Keratinocyte (primary cell): ENCODE data around the gene PPM1H. TPM values are rescaled to one million over a fixed set of nuclear protein-coding genes. Genes with fewer than 3 reads are reported as not detected.

Experiments used
- DNase-seq: peaks from one replicate; pipeline ENCODE4 v3.0.0-alpha.2; 2011; ENCODE audit warnings: low read depth, missing footprints, low spot score
- FAIRE-seq: peaks from 2 replicates; lab custom pipeline; 2011; peaks lifted over from hg19 to GRCh38; lab: Jason Lieb, UNC
- H2AFZ ChIP-seq: 2 replicates; pipeline ENCODE4 v1.6.0; 2012; ENCODE audit warnings: low read length, control low read depth, inconsistent platforms; ENCODE audit not compliant: control insufficient read depth
- H3K27ac ChIP-seq: 2 replicates; pipeline ENCODE4 v1.5.1; 2011; ENCODE audit warnings: low read length; ENCODE audit not compliant: control insufficient read depth, insufficient read depth
- H3K27me3 ChIP-seq: 3 replicates; pipeline ENCODE4 v1.6.0; 2011; ENCODE audit warnings: low read length; ENCODE audit not compliant: control insufficient read depth, insufficient read depth; ENCODE audit errors: extremely low read depth
- H3K36me3 ChIP-seq, 2 experiments: 2 replicates in 1 of 2; 3 replicates in 1 of 2; pipeline ENCODE4 v1.5.1; 2011; ENCODE audit warnings: low read length in 2 of 2, mild to moderate bottlenecking in 1 of 2; ENCODE audit not compliant: control insufficient read depth in 2 of 2, insufficient read depth in 2 of 2; ENCODE audit errors: extremely low read depth in 1 of 2
- H3K4me1 ChIP-seq: 3 replicates; pipeline ENCODE4 v1.5.1; 2011; ENCODE audit warnings: low read length; ENCODE audit not compliant: control insufficient read depth, insufficient read depth; ENCODE audit errors: extremely low read depth
- H3K4me2 ChIP-seq: 3 replicates; pipeline ENCODE4 v1.6.0; 2011; ENCODE audit warnings: low read depth, low read length; ENCODE audit not compliant: control insufficient read depth, insufficient read depth; ENCODE audit errors: extremely low read depth
- H3K4me3 ChIP-seq, 3 experiments: fragments of 200-600 bp in 1 of 3; sonication (generic) in 1 of 3; 2 replicates in 2 of 3; 3 replicates in 1 of 3; pipeline ENCODE4 v1.5.1; 2011 to 2016; ENCODE audit warnings: low read length in 3 of 3, mild to moderate bottlenecking in 3 of 3, control low read depth in 2 of 3, inconsistent platforms in 1 of 3, low read depth in 1 of 3, mixed read lengths in 1 of 3, mixed run types in 1 of 3, moderate library complexity in 1 of 3; ENCODE audit not compliant: control insufficient read depth in 2 of 3, insufficient read depth in 2 of 3; ENCODE audit errors: extremely low read depth in 1 of 3
- H3K79me2 ChIP-seq: 2 replicates; pipeline ENCODE4 v1.6.0; 2012; ENCODE audit warnings: low read length; ENCODE audit not compliant: control insufficient read depth, insufficient read depth
- H3K9ac ChIP-seq: 3 replicates; pipeline ENCODE4 v1.6.0; 2011; ENCODE audit warnings: low read length; ENCODE audit not compliant: control insufficient read depth, insufficient read depth; ENCODE audit errors: extremely low read depth
- H3K9me1 ChIP-seq: 3 replicates; pipeline ENCODE4 v1.6.0; 2011; ENCODE audit warnings: low read length; ENCODE audit not compliant: control insufficient read depth, insufficient read depth; ENCODE audit errors: extremely low read depth
- H3K9me3 ChIP-seq: 2 replicates; pipeline ENCODE4 v1.5.1; 2012; ENCODE audit warnings: low read depth, low read length; ENCODE audit not compliant: control insufficient read depth
- H4K20me1 ChIP-seq: 3 replicates; pipeline ENCODE4 v1.6.0; 2011; ENCODE audit warnings: low read length; ENCODE audit not compliant: control insufficient read depth, insufficient read depth; ENCODE audit errors: extremely low read depth
- EZH2 ChIP-seq: IDR thresholded peaks from one replicate; pipeline ENCODE4 v1.6.1; 2012; ENCODE audit warnings: inconsistent platforms, mild to moderate bottlenecking, low read length, moderate library complexity
- dilution Hi-C: fragments of 300-500 bp; cut with MboI; formaldehyde crosslinking; loops from one replicate; pipeline ENCODE4 v1.7.0; 2020; ENCODE audit warnings: low sequenced_read_pairs; ENCODE audit not compliant: extremely low pct_ligation_motif_present
- polyA plus RNA-seq, 5 experiments: library from polyadenylated mRNA; depleted of rRNA in 3 of 5; stranded (reverse) in 3 of 5; stranded (forward) in 1 of 5; unstranded in 1 of 5; fragments of >200 nt; gene quantifications; 1 replicate in 1 of 5; 2 replicates in 3 of 5; 3 replicates in 1 of 5; pipeline versions ENCODE4 v1.2.1 to v1.2.3, GENCODE V29; 2011 to 2012; ENCODE audit warnings: missing spikeins in 2 of 5, low read depth in 1 of 5, low replicate concordance in 1 of 5
- TF ChIP-seq, protein P1 (sequence below), 3 experiments: IDR thresholded peaks in 1 of 3; conservative IDR thresholded peaks in 1 of 3; optimal IDR thresholded peaks in 1 of 3; 2 replicates in 2 of 3; 3 replicates in 1 of 3; pipeline versions ENCODE3 to v1.5.1; 2011; ENCODE audit warnings: low read length in 3 of 3, mild to moderate bottlenecking in 3 of 3, moderate library complexity in 2 of 3, control low read depth in 1 of 3, inconsistent platforms in 1 of 3; ENCODE audit not compliant: insufficient read depth in 2 of 3; ENCODE audit errors: extremely low read depth in 1 of 3

Gene PPM1H
- polyA plus RNA-seq, 1 donor (not counting 4 experiments of a cell fraction or from before 2014, with no cell fraction given): 0.09 TPM

DNA sequence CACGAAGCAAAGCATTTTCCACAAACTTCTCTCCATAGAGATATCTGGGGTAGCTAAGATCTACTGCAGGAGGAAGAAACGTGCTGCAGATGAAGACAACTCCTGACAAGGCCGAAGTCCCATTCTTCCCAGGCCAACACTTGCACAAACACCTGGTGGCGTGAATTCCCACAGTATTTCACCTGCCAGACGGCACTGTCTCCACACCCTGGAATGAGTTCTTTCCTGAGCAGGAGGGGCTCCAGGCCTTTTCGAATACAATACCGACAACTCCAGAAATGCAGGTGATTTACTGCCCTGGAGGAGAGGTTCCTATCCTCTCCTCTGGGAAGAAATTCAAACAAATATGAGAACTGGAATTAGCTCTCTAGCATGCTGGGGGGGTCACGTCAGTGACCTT lies 288.4 kb downstream of the PPM1H start:
- Histone ChIP-seq H3K36me3 (no peaks in the 10 kb centered on the region), H3K4me3 (no peak overlapping the region), H3K9me3 (no peaks in the 10 kb centered on the region), H4K20me1 (no peaks in the 10 kb centered on the region), H3K79me2 (no peaks in the 10 kb centered on the region), H3K9me1 (no peaks in the 10 kb centered on the region), H3K27ac (no peak overlapping the region), H2AFZ (no peak overlapping the region), H3K4me1 (peaks cover 7% of the 10 kb centered on the region), H3K27me3 (no peaks in the 10 kb centered on the region), H3K9ac (no peak overlapping the region), H3K4me2 (no peak overlapping the region)
- dilution Hi-C loops: no loop called here
- TF ChIP-seq, protein P1, sequence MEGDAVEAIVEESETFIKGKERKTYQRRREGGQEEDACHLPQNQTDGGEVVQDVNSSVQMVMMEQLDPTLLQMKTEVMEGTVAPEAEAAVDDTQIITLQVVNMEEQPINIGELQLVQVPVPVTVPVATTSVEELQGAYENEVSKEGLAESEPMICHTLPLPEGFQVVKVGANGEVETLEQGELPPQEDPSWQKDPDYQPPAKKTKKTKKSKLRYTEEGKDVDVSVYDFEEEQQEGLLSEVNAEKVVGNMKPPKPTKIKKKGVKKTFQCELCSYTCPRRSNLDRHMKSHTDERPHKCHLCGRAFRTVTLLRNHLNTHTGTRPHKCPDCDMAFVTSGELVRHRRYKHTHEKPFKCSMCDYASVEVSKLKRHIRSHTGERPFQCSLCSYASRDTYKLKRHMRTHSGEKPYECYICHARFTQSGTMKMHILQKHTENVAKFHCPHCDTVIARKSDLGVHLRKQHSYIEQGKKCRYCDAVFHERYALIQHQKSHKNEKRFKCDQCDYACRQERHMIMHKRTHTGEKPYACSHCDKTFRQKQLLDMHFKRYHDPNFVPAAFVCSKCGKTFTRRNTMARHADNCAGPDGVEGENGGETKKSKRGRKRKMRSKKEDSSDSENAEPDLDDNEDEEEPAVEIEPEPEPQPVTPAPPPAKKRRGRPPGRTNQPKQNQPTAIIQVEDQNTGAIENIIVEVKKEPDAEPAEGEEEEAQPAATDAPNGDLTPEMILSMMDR (optimal IDR thresholded peaks at IDR 0.05 in 1 of 3, IDR thresholded peaks at IDR 0.05 in 1 of 3, conservative IDR thresholded peaks at IDR 0.05 in 1 of 3; ENCODE audit: extremely low read depth in 1 of 3, insufficient read depth in 2 of 3, low read length in 3 of 3): no peak
- no peak for TF ChIP-seq EZH2
- no peak for DNase-seq
- no peak for FAIRE-seq

DNA sequence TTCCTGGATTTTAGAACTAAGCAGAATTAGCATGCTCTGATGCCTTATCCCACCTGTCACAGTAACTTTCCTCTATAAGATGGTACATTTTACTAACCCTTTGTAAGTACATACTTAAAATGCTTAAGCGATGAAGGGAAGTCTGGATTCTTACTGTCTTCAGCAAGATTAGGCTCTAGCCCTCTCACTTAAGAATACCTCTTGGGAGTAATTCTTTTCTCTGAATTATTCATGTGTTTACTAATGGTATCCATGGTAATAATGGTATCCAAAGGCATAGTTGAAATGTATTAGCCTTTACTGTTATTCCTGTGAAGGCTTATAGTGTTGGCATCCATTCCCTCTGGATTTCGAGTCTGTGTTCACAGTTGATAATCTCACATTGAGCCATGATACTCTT lies 291.5 kb downstream of the PPM1H start:
- Histone ChIP-seq H3K27me3 (no peaks in the 10 kb centered on the region), H3K79me2 (no peaks in the 10 kb centered on the region), H4K20me1 (no peaks in the 10 kb centered on the region), H3K4me2 (no peak overlapping the region), H3K4me3 (no peak overlapping the region), H3K9me1 (no peaks in the 10 kb centered on the region), H3K4me1 (no peaks in the 10 kb centered on the region), H2AFZ (no peak overlapping the region), H3K36me3 (no peaks in the 10 kb centered on the region), H3K27ac (no peak overlapping the region), H3K9ac (no peak overlapping the region), H3K9me3 (no peaks in the 10 kb centered on the region)
- DNase-seq (no peak), FAIRE-seq (no peak)
- dilution Hi-C loops: no loop called here
- no peak for TF ChIP-seq EZH2
- TF ChIP-seq, protein P1 (optimal IDR thresholded peaks at IDR 0.05 in 1 of 3, IDR thresholded peaks at IDR 0.05 in 1 of 3, conservative IDR thresholded peaks at IDR 0.05 in 1 of 3; ENCODE audit: extremely low read depth in 1 of 3, insufficient read depth in 2 of 3, low read length in 3 of 3): no peak
